Measurements from ENCODE around the gene LNP1. TPM values are rescaled to one million over a fixed set of nuclear protein-coding genes. Genes with fewer than 3 reads are reported as not detected.

Gene LNP1
- total RNA-seq, 3 donors from 2014 or later = 2.6 to 3.3 (median 2.7) TPM

- Histone ChIP-seq H3K27me3 (no peaks in the 10 kb centered on the region), H3K4me1 (no peaks in the 10 kb centered on the region), H3K27ac (no peak overlapping the region), H3K36me3 (no peaks in the 10 kb centered on the region), H3K9me3 (no peaks in the 10 kb centered on the region), H3K4me3 (no peak overlapping the region)
- no peak for TF ChIP-seq POLR2AphosphoS5 (IDR thresholded peaks at IDR 0.05)
- no peak for TF ChIP-seq POLR2A (IDR thresholded peaks at IDR 0.05)
- TF ChIP-seq CTCF (IDR thresholded peaks at IDR 0.05) = no peak
- DNase-seq (ENCODE audit: low spot score in 2 of 2) = no peak
- intact Hi-C loops (cut with DNase I; ENCODE audit: low total_unique reads) = no loop called here
Observed at GRCh38 chr3:100386437-100387074, 14.8 kb upstream of the LNP1 start.

- H3K27ac ChIP-seq = no peak overlapping the region
- no peaks in the 10 kb centered on the region for H3K9me3 ChIP-seq
- H3K4me3 ChIP-seq = no peak overlapping the region
- intact Hi-C loops (cut with DNase I; ENCODE audit: low total_unique reads) = no loop called here
- DNase-seq (ENCODE audit: low spot score in 2 of 2) = no peak
- H3K27me3 ChIP-seq = no peaks in the 10 kb centered on the region
- H3K36me3 ChIP-seq = no peaks in the 10 kb centered on the region
- TF ChIP-seq POLR2AphosphoS5 (IDR thresholded peaks at IDR 0.05) (no peak), CTCF (IDR thresholded peaks at IDR 0.05) (no peak), POLR2A (IDR thresholded peaks at IDR 0.05) (no peak)
- H3K4me1 ChIP-seq = no peaks in the 10 kb centered on the region
Observed at GRCh38 chr3:100389025-100389424, 12.3 kb upstream of the LNP1 start.

GRCh38 chr3:100395679-100396431, 5.5 kb upstream of the LNP1 start:
- TF ChIP-seq POLR2AphosphoS5 (IDR thresholded peaks at IDR 0.05) (no peak), POLR2A (IDR thresholded peaks at IDR 0.05) (no peak), CTCF (IDR thresholded peaks at IDR 0.05) (no peak)

GRCh38 chr3:100396967-100397366, 4.4 kb upstream of the LNP1 start:
- Histone ChIP-seq H3K36me3 (no peaks in the 10 kb centered on the region), H3K4me3 (no peak overlapping the region), H3K4me1 (peaks cover 0 to 11% of the 10 kb centered on the region in 2 donors), H3K9me3 (no peaks in the 10 kb centered on the region), H3K27ac (no peak overlapping the region), H3K27me3 (no peaks in the 10 kb centered on the region)
- DNase-seq (ENCODE audit: low spot score in 2 of 2) = no peak
- intact Hi-C loops (cut with DNase I; ENCODE audit: low total_unique reads) = no loop called here
- TF ChIP-seq POLR2AphosphoS5 (IDR thresholded peaks at IDR 0.05) (no peak), CTCF (IDR thresholded peaks at IDR 0.05) (no peak), POLR2A (IDR thresholded peaks at IDR 0.05) (no peak)

More at GRCh38 chr3:100395679-100396431, 5.5 kb upstream of the LNP1 start:
- no peak overlapping the region for H3K4me3 ChIP-seq
- no peaks in the 10 kb centered on the region for H3K9me3 ChIP-seq
- DNase-seq (ENCODE audit: low spot score in 2 of 2) = no peak
- intact Hi-C loops (cut with DNase I; ENCODE audit: low total_unique reads) = no loop called here
- H3K27ac ChIP-seq = no peak overlapping the region
- H3K36me3 ChIP-seq = no peaks in the 10 kb centered on the region
- no peaks in the 10 kb centered on the region for H3K27me3 ChIP-seq
- H3K4me1 ChIP-seq = peaks cover 0 to 11% of the 10 kb centered on the region in 2 donors
